GM06990 (cell line): Measurements from ENCODE around the gene CCDC177.

Experiments
- DNase-seq: peaks from one replicate; pipeline ENCODE4 v3.0.0-alpha.2; 2011; ENCODE audit not compliant: insufficient read length; ENCODE audit errors: extremely low read depth
- H3K27me3 ChIP-seq: replicated peaks from 2 replicates; pipeline ENCODE4 v1.6.0; 2011; ENCODE audit warnings: low read length; ENCODE audit not compliant: control insufficient read depth, insufficient read depth
- H3K36me3 ChIP-seq: 2 replicates; pipeline ENCODE4 v1.5.1; 2011; ENCODE audit warnings: low read length; ENCODE audit not compliant: control insufficient read depth, insufficient read depth
- H3K4me3 ChIP-seq: replicated peaks from 2 replicates; pipeline ENCODE4 v1.5.1; 2011; ENCODE audit warnings: low read depth, mild to moderate bottlenecking, control low read depth, low read length
- TF ChIP-seq, protein P1 (sequence below): IDR thresholded peaks from 2 replicates; pipeline ENCODE4 v1.5.1; 2011; ENCODE audit warnings: low read length, control low read depth, mild to moderate bottlenecking, inconsistent platforms; ENCODE audit not compliant: insufficient read depth, poor library complexity, severe bottlenecking

CCDC177 gene

GRCh38 chr14:69595336-69595735 lies 20.7 kb upstream of the CCDC177 start:
- Histone ChIP-seq H3K36me3 (no peaks in the 10 kb centered on the region), H3K27me3 (no peaks in the 10 kb centered on the region), H3K4me3 (no peak overlapping the region)
- TF ChIP-seq, protein P1, sequence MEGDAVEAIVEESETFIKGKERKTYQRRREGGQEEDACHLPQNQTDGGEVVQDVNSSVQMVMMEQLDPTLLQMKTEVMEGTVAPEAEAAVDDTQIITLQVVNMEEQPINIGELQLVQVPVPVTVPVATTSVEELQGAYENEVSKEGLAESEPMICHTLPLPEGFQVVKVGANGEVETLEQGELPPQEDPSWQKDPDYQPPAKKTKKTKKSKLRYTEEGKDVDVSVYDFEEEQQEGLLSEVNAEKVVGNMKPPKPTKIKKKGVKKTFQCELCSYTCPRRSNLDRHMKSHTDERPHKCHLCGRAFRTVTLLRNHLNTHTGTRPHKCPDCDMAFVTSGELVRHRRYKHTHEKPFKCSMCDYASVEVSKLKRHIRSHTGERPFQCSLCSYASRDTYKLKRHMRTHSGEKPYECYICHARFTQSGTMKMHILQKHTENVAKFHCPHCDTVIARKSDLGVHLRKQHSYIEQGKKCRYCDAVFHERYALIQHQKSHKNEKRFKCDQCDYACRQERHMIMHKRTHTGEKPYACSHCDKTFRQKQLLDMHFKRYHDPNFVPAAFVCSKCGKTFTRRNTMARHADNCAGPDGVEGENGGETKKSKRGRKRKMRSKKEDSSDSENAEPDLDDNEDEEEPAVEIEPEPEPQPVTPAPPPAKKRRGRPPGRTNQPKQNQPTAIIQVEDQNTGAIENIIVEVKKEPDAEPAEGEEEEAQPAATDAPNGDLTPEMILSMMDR, result no peak
- DNase-seq, result no peak

- Histone ChIP-seq H3K36me3 (no peaks in the 10 kb centered on the region), H3K27me3 (no peaks in the 10 kb centered on the region), H3K4me3 (no peak overlapping the region)
- TF ChIP-seq, protein P1, result no peak
- DNase-seq, result no peak
Observed at GRCh38 chr14:69594846-69595245, 20.2 kb upstream of the CCDC177 start.

DNA sequence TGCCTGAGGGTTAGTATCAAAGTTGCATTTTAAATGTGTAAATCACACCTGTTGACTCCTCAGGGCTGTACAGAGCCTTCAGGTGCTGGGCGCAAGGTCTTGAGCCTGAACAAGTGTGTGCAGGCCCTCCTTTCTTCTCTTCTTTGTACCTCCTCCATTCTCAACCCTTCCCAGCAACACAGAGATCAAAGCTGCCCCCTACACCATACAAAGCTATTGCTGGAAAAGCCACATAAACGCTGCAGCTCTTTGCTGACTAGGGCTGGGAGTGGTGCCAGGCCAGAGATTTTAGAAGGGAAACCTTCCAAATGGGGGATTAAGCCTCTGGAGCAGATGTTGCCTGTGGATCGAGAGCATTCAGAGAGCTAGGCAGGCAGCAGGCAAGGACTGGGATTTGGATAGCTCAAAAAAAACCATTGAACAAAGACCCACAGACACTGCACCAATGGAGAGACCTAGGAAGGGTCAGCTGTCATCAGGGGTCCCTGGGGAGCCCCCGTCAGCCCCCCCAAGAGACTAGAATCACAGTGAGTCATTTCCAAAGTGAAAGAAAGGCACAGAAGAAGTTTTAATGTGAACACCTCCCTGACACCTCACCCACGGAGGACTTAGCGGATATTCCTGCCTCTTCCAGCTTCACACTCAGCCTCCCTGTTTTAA lies 18.5 kb upstream of the CCDC177 start:
- Histone ChIP-seq H3K4me3 (no peak overlapping the region), H3K36me3 (no peaks in the 10 kb centered on the region), H3K27me3 (no peaks in the 10 kb centered on the region)
- TF ChIP-seq, protein P1, result no peak
- DNase-seq, result no peak

- Histone ChIP-seq H3K36me3 (no peaks in the 10 kb centered on the region), H3K4me3 (no peak overlapping the region), H3K27me3 (no peaks in the 10 kb centered on the region)
- TF ChIP-seq, protein P1, result no peak
- no peak for DNase-seq
Observed at GRCh38 chr14:69591317-69591716, 16.6 kb upstream of the CCDC177 start.

GRCh38 chr14:69587389-69587788 lies 12.7 kb upstream of the CCDC177 start:
- no peaks in the 10 kb centered on the region for H3K36me3 ChIP-seq
- H3K4me3 ChIP-seq, result no peak overlapping the region
- no peak for DNase-seq
- no peaks in the 10 kb centered on the region for H3K27me3 ChIP-seq
- TF ChIP-seq, protein P1, result no peak

GRCh38 chr14:69586404-69586803 lies 11.7 kb upstream of the CCDC177 start:
- no peak for DNase-seq

More at GRCh38 chr14:69586404-69586803, 11.7 kb upstream of the CCDC177 start:
- H3K27me3 ChIP-seq, result no peaks in the 10 kb centered on the region
- no peaks in the 10 kb centered on the region for H3K36me3 ChIP-seq
- TF ChIP-seq, protein P1, result no peak
- H3K4me3 ChIP-seq, result no peak overlapping the region
